ENCODE measurements around the gene ZNF101.
"Not testable (repeated sequence)": the region's sequence is repeated elsewhere in the genome, so short reads cannot be mapped to it uniquely, and the experiment has no call there.

The ZNF101 gene

DNA sequence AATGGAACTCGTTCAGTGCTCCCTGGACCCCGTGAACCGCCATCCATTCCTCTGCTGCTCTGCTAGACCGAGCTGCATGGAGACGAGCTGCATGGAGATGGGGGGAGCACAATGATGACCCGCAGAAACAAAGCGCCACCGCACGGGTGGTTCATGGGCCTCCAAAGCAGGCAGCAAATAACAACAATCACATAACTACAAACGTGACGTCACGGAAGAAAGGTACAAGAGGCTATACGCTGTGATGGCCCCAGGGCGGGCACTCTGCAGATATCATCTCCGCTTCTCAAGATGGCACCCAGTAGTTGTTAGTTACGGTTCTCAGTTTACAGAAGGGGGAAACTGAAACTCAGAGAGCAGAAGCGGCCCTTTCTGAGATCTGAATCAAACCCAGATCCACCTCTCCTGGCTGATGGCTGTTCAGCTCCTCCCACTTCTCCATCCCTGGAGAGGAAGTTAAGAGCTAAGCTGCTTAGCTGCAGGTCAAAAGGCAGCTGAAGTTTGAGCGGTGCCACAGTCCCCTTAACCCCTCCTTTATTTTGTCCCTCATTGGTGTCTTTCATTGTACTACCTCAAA, 6.9 kb upstream of the ZNF101 start:
- DNase-seq (ENCODE audit: low spot score), result peak; percentile 53

DNA sequence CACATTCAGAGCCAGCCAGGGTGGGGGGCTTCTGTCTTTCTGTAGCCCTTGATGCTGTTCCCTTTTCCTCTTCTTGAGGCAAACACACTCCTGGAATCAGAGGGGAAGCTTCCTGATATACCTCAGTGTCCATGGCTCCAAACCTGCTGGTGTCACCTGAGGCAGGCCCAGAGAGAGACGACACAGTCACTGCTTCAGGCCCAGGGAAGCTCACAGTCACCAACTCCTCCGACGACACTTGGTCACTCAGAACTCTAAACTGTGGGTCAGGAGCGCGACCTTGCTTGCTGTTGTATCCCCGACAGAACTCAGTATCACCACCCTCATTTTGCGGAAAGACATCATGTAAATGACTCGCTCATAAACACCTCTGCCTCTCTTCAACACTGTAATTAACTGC, 6.3 kb upstream of the ZNF101 start:
- DNase-seq (ENCODE audit: low spot score), result peak; percentile 2

DNA sequence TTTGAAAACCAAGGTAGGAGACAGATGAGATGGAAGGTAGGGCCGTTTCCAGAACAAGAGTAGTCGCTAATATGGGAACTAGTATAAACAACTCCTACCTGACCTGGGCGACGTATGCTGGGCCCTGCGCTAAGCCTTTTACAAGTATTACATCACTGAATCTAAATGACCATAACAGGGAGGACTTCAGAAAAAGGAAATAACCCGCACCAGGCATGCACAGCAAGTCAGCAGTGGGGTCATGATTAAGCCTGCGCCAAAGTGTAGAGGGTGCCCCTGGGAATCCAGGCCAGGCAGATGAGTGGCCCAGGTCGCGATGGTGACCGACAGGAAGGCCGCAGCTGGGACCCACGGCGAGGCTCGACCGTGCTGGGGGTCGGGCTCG, 5.8 kb upstream of the ZNF101 start:
- peak; percentile 1 for DNase-seq (ENCODE audit: low spot score)

DNA sequence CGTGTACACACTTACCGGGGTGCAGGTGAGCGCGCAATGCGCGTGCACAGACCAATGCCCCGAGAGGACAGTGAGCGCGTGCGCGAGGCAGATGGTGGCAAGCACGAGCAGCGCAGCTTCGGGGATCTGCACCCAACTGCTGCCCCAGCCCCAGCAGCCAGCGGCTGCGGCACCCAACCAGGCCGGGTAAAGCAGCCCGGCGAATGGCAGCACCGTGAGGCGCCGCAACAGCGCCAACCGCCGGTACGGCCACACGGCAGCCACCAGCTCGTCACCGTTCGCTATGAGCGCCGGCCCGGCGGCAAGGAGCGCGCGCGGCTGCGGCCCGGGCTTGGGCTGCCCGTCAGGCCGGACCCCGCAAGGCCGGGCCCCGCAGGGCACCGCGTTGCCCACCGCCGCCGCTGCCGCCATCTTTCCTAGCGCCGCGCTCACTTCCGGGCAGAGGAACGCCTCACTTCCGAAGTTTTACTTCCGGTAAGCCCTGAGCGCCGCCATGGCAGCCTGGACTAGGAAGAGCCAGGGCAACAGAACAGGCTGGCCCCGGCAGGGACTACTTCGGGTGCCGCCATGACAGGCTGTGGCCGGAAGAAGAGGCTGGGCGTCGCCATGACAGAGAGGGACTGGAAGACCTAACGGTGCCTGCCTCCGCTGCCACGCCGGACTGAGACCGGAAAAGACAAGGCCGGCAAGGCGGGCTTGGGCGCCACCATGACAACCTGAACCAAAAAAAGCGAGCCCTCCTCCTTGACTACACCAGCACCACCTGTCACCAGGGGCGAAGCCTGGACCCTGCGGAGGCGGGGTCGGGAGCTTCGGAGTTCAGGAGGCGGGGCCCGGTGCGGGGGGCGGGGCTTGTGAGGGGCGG, 5.2 kb upstream of the ZNF101 start, which contains the start of gene ATP13A1:
Gene ATP13A1, minus strand, starts transcription at position 421 of the 865 bp plus-strand sequence. Its CDS starts 10 bp downstream, at position 411.
- DNase-seq (ENCODE audit: low spot score), result peak; percentile 99

DNA sequence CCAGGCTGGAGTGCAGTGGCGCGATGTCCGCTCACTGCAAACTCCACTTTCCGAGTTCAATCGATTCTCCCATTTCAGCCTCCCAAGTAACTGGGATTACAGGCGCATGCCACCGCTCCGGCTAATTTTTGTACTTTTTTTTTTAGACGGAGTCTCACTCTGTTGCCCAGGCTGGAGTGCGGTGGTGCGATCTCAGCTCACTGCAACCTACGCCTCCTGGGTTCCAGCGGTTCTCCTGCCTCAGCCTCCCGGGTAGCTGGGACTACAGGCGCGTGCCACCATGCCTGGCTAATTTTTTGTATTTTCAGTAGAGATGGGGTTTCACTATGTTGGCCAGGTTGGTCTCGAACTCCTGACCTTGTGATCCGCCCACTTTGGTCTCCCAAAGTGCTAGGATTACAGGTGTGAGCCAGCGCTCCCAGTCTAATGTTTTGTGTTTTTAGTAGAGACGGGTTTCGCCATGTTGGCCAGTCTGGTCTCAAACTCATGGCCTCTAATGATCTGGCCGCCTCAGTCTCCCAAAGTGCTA, 3.2 kb upstream of the ZNF101 start:
- DNase-seq (ENCODE audit: low spot score), result not testable (repeated sequence)

DNA sequence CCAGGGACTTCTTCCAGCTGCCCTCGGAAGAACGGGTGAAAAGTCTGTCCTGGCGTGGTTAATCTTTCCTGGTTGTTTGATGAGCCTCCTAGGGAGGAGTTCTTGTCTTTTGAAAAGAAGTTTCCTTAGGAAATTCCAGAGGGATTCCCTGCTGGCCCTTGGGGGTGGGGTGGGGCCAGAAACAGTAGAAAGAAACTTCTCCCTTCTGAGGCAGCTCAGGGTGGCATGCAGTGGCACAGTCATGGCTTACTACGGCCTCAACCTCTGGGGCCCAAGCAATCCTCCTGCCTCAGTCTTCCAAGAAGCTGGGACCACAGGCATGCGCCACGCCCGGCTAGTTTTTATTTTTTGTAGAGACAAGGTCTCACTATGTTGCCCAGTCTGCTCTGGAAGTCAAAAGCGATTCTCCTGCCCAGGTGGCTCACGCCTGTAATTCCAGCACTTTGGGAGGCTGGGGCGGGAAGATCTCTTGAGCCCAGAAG, 1.5 kb downstream of the ZNF101 start:
- DNase-seq (ENCODE audit: low spot score), result peak; percentile 1

DNA sequence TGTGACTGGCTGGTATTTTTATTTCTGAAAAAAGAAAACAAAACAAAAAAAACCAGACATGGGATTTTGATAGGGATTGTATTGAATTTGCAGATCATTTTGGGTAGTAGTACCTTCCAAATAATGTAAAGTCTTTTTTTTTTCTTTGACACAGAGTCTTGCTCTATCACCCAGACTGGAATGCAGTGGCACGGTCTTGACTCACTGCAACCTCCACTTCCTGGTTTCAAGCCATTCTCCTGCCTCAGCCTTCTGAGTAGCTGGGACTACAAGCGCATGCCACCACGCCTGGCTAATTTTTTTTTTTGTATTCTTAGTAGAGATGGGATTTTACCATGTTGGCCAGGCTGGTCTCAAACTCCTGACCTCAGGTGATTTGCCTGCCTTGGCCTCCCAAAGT, 4.2 kb downstream of the ZNF101 start:
- no peak for DNase-seq (ENCODE audit: low spot score)

DNA sequence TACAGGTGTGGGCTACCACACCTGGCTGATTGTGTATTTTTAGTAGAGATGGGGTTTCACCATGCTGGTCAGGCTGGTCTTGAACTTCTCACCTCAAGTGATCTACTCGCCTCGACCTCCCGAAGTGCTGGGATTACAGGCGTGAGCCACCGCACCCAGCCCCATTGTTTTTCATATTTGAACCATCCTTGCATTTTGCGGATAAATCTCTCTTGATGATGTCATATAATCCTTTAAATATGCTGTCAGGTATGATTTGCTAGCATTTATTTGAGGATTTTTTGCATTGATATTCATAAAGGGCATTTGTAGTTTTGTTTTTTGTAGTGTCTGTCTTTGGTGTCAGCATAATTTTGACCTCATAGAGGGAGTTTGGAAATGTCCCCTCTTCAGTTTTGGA, 5.7 kb downstream of the ZNF101 start:
- DNase-seq (ENCODE audit: low spot score), result no peak

DNA sequence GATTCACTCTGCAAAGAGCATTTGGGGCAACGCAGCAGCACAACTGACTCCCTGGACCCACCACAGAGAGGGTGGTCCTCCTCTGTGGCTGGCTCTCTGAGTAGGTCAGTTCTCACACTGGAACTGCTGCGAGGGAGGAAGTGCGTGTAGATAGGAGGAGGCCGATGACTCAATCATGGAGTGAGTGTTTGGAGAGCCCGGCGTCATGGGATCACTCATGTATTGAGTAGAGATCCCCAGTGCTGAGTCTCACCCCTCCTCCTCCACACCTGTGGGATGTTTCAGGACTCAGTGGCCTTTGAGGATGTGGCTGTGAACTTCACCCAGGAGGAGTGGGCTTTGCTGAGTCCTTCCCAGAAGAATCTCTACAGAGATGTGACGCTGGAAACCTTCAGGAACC, 8.9 kb downstream of the ZNF101 start:
- no peak for DNase-seq (ENCODE audit: low spot score)

DNA sequence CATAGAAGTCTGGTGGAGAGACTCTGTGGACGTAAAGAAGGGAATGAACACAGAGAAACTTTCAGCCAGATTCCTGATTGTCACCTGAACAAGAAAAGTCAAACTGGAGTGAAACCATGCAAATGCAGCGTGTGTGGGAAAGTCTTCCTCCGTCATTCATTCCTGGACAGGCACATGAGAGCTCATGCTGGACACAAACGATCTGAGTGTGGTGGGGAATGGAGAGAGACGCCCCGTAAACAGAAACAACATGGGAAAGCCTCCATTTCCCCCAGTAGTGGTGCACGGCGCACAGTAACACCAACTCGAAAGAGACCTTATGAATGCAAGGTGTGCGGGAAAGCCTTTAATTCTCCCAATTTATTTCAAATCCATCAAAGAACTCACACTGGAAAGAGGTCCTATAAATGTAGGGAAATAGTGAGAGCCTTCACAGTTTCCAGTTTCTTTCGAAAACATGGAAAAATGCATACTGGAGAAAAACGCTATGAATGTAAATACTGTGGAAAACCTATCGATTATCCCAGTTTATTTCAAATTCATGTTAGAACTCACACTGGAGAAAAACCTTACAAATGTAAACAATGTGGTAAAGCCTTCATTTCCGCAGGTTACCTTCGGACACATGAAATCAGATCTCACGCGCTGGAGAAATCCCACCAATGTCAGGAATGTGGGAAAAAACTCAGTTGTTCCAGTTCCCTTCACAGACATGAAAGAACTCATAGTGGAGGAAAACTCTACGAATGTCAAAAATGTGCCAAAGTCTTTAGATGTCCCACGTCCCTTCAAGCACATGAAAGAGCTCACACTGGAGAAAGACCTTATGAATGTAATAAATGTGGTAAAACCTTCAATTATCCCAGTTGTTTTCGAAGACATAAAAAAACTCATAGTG, 10.8 kb downstream of the ZNF101 start:
- no peak for DNase-seq (ENCODE audit: low spot score)

DNA sequence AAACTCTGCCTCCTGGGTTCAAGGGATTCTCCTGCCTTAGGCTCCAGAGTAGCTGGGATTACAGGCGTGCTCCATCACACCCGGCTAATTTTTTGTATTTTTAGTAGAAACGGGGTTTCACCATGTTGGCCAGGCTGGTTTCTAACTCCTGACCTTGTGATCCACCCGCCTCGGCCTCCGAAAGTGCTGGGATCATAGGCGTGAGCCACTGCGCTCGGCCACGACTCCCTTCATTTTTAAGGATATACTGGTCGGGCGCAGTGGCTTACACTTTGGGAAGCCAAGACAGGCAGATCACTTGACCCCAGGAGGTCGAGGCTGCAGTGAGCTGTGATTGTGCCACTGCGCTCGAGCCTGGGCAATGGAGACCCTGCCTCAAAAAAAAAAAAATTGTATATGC, 17.5 kb downstream of the ZNF101 start:
- not testable (repeated sequence) for DNase-seq (ENCODE audit: low spot score)

DNA sequence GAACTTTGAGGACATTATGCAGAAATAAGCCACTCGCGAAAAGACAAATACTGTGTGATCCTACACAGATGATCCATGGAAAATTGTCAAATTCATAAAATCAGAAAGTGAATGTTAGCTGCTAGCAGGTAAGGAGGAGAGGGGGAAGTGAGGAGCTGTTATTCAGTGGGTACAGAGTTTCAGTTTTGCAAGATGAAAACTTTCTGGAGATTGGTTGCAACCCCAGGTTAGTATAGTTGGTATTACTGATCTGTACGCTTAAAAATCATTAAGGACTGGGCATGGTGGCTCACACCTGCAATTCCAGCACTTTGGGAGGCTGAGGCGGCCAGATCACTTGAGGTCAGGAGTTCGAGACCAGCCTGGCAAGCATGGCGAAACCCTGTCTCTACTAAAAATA, 17.9 kb downstream of the ZNF101 start:
- DNase-seq (ENCODE audit: low spot score), result no peak

DNA sequence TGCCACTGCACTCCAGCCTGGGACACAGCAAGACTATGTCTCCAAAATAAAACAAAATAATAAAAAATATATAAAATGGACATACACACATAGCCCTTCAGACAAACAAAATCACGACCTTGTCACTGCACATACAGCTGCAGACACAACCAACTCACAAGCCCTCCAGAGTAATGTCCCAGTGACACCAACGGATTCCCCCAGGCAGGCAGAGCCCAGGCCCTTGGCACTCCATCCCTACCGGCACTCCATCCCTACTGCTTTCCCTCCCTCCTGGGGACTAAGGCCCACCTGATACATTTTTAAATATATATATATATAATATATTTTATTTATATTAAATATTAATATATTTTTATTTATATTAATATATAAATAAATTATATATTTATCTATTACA, 18.5 kb downstream of the ZNF101 start:
- no peak for DNase-seq (ENCODE audit: low spot score)

DNA sequence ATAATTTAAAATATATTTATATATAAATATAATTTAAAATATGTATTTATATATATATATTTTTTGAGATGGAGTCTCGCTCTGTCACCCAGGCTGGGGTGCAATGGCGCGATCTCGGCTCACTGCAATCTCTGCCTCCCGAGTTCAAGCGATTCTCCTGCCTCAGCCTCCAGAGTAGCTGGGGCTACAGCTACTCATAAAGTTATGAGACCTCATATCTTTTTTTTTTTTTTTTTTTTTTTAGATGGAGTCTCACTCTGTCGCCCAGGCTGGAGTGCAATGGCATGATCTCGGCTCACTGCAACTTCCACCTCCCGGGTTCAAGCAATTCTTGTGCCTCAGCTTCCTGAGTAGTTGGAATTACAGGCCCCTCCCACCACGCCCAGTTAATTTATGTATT, 20.4 kb downstream of the ZNF101 start:
- DNase-seq (ENCODE audit: low spot score), result not testable (repeated sequence)

DNA sequence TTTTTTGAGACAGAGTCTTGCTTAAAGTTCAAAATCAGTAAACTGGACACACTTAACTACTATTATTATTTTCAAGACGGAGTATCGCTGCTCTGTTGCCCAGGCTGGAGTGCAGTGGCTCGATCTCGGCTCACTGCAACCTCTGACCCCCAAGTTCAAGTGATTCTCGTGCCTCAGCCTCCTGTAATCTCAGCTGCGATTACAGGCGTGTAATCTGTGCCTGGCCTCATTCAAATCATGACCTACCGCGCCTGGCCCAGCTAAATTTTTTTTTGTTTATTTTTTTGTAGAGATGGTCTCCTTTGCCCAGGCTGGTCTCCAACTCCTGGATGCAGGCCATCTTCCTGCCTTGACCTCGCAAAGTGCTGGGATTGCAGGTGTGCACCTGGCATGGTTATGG, 23.0 kb downstream of the ZNF101 start:
- no peak for DNase-seq (ENCODE audit: low spot score)

DNA sequence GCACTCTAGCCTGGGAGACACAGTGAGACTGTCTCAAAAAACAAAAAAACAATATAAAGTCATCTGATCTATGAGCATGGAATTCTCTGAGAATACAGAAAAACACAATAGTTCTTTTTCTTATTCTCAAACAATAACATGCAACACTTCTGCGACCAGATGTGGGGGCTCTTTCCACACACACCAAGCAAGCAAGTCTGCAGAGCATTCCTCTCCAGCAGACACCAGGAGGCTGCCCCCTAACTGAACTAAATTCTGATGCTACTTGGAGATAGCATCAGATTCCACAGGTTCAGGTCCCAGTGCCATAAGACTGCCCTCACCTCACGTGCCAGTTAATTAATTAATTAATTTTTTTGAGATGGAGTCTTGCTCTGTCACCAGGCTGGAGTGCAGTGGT, 27.7 kb downstream of the ZNF101 start:
- no peak for DNase-seq (ENCODE audit: low spot score)

DNA sequence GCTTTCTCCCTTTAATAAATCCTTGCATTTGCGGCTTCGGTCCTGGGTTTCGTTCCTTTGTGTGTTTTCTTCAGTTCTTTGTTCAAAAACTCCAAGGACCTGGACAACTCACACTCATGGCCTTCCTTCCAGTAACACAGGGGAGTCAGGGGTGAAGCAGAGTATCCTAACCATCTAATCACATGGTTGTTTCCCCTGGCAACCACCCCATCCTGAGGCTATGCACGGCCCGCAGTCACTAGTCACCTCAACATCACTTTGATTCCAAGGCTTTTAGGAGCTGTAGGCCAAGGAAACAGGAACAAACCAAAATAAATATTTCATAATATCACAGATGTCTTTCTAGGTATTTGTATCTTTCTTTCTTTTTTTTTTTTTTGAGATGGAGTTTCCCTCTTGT, 28.9 kb downstream of the ZNF101 start:
- DNase-seq (ENCODE audit: low spot score), result no peak

DNA sequence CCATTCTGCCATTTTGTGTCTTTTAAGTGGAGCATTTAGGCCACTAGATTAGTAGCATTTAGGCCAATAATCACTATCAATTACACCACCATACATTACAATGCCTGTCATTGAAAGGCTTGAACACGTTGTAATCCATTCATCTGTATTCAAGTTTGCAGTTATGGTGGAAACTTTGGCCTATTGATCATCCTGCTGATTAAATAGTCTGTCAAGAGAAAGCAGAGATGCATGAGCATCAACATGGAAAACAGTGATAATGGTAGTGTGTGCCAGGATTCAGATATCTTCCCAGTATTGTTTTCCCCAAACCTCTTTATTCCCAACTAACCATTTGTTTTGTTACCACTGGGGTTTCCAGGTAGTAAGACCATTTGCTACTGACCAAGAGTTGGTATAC, 31.9 kb downstream of the ZNF101 start:
- not testable (repeated sequence) for DNase-seq (ENCODE audit: low spot score)

DNA sequence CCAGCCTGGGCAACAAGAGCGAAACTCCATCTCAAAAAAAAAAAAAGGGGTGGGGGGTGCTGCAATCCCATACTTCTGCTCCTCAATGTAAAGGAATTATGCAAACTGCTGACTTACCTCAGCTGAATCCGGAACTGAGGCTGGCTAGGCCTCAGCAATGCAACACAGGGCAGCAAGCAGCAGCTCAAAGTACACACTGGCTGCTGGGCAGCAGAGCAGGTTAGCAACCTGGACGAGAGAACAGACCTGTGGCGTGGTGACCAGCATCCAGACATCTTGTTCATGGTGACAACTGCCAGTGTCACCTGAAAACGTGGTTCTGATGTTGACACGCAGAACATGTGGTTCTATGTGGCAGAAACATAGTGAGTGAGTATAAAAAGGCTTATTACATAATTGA, 36.2 kb downstream of the ZNF101 start:
- DNase-seq (ENCODE audit: low spot score), result no peak

DNA sequence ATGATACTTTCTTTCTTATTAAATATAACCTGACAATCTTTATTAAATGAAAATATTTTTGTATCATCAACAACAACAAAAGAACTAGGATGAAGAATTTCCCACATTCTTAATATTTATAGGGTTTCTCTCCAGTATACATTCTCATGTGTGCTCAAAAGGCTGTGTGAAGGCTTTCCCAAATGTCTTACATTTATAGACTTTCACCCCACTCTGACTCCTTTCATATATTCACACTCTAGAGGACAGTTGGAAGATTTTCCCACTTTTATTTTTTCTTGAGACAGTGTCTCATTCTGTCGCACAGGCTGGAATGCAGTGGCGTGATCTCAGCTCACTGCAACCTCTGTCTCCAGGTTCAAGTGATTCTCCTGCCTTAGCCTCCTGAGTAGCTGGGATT, 41.9 kb downstream of the ZNF101 start:
- no peak for DNase-seq (ENCODE audit: low spot score)

DNA sequence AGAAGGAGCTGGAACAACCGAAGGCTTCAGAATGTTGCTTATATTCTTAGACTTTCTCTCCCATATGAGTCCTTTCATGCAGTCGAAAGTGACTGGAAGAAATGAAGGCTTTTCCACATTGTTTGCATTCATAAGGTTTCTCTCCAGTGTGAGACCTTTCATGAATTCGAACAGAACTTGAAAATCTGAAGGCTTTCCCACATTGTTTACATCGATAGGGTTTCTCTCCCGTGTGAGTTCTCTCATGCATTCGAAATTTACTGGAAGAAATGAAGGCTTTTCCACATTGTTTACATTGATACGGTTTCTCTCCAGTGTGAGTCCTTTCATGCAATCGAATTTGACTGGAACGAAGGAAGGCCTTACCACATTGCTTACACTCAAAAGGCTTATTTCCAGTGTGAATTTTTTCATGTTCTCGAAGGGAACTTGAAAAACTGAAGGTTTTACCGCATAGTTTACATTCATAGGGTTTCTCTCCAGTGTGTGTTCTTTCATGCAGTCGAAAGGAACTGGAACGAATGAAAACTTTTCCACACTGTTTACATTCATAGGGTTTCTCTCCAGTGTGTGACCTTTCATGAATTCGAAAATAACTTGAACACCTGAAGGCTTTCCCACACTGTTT, 42.8 kb downstream of the ZNF101 start:
- DNase-seq (ENCODE audit: low spot score), result no peak
